Large intestine (tissue), 3 donors: Measurements from ENCODE around the gene NADSYN1. TPM values are rescaled to one million over a fixed set of nuclear protein-coding genes. Genes with fewer than 3 reads are reported as not detected.

Source experiments
- DNase-seq, 2 donors: peaks; one replicate each; pipeline versions ENCODE4 v3.0.0 to v3.0.0-alpha.2; 2013
- H3K27ac ChIP-seq: one replicate; pipeline ENCODE4 v1.5.1; 2013; ENCODE audit warnings: low read length
- H3K27me3 ChIP-seq: 2 replicates; pipeline ENCODE4 v1.6.1; 2013; ENCODE audit warnings: low read length; ENCODE audit not compliant: control insufficient read depth, insufficient read depth
- H3K36me3 ChIP-seq: 2 replicates; pipeline ENCODE4 v1.6.1; 2013; ENCODE audit warnings: low read length; ENCODE audit not compliant: control insufficient read depth, insufficient read depth
- H3K4me1 ChIP-seq: one replicate; pipeline ENCODE4 v1.6.1; 2013; ENCODE audit warnings: low read length; ENCODE audit not compliant: control insufficient read depth, insufficient read depth
- H3K4me3 ChIP-seq: one replicate; pipeline ENCODE4 v1.5.1; 2013; ENCODE audit warnings: low read length
- H3K9me3 ChIP-seq: one replicate; pipeline ENCODE4 v1.6.1; 2013; ENCODE audit warnings: mild to moderate bottlenecking, low read depth, low read length, moderate library complexity; ENCODE audit not compliant: control insufficient read depth
- WGBS: methylation state at CpG from one replicate; pipeline ENCODE4 v1.1.5; 2013; ENCODE audit warnings: low lambda C conversion rate; ENCODE audit not compliant: insufficient coverage; 5-methylcytosine and 5-hydroxymethylcytosine counted together
- polyA plus RNA-seq: library from polyadenylated mRNA; unstranded; fragments of 120-200 nt; gene quantifications from one replicate; pipeline ENCODE4 v1.2.1, GENCODE V29; 2013

NADSYN1 gene
- polyA plus RNA-seq, 1 donor: 85.4 TPM

- DNase-seq: no peak
- no CpG with 5 or more reads among the region's 13 CpGs for WGBS
- no peaks in the 10 kb centered on the region for H3K4me1 ChIP-seq
- H3K27ac ChIP-seq: no peak overlapping the region
- peaks cover 79% of the 10 kb centered on the region for H3K36me3 ChIP-seq
- H3K27me3 ChIP-seq: no peaks in the 10 kb centered on the region
- H3K4me3 ChIP-seq: no peak overlapping the region
- no peaks in the 10 kb centered on the region for H3K9me3 ChIP-seq
These were observed 46.1 kb downstream of the NADSYN1 start for GRCh38 chr11:71499125-71499524.

DNA sequence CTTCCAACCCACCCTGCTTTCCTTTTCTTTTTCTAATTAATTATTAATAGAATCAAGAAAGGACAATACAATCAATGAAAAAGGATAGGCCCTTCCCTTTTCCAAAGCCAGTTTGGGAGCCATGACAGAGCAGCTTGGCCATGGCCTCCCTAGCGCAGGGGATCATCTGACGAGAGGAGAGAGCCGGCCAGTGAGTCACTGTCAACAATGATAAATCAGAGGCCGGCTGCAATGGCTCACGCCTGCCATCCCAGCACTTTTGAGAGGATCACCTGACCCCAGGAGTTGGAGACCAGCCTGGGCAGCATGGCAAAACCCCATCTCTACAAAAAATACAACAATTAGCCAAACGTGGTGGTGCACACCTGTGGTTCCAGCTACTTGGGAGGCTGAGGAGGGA is 46.5 kb downstream of the NADSYN1 start:
- H3K9me3 ChIP-seq: no peaks in the 10 kb centered on the region
- H3K27ac ChIP-seq: no peak overlapping the region
- peaks cover 75% of the 10 kb centered on the region for H3K36me3 ChIP-seq
- DNase-seq: no peak
- no CpG with 5 or more reads among the region's 6 CpGs for WGBS
- no peaks in the 10 kb centered on the region for H3K27me3 ChIP-seq
- no peaks in the 10 kb centered on the region for H3K4me1 ChIP-seq
- H3K4me3 ChIP-seq: no peak overlapping the region

DNA sequence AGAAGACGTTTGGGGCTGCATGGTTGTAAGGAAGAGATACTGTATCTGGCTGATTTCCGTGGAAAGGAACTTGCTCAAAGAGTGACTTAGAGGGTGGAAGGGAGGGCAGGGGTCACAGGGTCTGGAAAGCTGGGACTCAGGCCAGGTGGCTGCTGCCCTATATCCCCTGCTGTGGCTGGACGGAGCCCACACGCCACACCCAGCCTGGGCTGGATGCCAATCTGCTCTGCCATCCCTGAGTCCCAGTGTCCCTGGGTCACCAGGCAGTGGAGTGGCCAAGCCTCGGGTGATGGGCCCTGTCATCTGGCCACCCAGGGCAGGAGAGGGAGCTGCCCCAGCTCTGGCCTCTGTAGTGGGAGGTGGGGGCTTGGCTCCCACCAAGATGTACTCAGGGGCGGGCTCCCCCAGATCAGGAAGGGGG is 47.6 kb downstream of the NADSYN1 start:
- 50% methylated on average over 2 of the region's 6 CpGs for WGBS

GRCh38 chr11:71501071-71501985 is 48.3 kb downstream of the NADSYN1 start:
- Histone ChIP-seq H3K27ac (no peak overlapping the region), H3K4me1 (no peaks in the 10 kb centered on the region), H3K27me3 (no peaks in the 10 kb centered on the region), H3K36me3 (peaks cover 66% of the 10 kb centered on the region), H3K4me3 (no peak overlapping the region), H3K9me3 (no peaks in the 10 kb centered on the region)
- no CpG with 5 or more reads among the region's 30 CpGs for WGBS
- no peak for DNase-seq

More for the DNA sequence above, 47.6 kb downstream of the NADSYN1 start:
- DNase-seq: no peak
- Histone ChIP-seq H3K4me1 (no peaks in the 10 kb centered on the region), H3K4me3 (no peak overlapping the region), H3K27me3 (no peaks in the 10 kb centered on the region), H3K36me3 (peaks cover 67% of the 10 kb centered on the region), H3K27ac (no peak overlapping the region), H3K9me3 (no peaks in the 10 kb centered on the region)

- no peak for DNase-seq
- no CpG with 5 or more reads among the region's 10 CpGs for WGBS
- H3K9me3 ChIP-seq: no peaks in the 10 kb centered on the region
- no peaks in the 10 kb centered on the region for H3K27me3 ChIP-seq
- no peak overlapping the region for H3K4me3 ChIP-seq
- no peaks in the 10 kb centered on the region for H3K4me1 ChIP-seq
- peaks cover 59% of the 10 kb centered on the region for H3K36me3 ChIP-seq
- H3K27ac ChIP-seq: no peak overlapping the region
These were observed 49.0 kb downstream of the NADSYN1 start for GRCh38 chr11:71502026-71502425.

DNA sequence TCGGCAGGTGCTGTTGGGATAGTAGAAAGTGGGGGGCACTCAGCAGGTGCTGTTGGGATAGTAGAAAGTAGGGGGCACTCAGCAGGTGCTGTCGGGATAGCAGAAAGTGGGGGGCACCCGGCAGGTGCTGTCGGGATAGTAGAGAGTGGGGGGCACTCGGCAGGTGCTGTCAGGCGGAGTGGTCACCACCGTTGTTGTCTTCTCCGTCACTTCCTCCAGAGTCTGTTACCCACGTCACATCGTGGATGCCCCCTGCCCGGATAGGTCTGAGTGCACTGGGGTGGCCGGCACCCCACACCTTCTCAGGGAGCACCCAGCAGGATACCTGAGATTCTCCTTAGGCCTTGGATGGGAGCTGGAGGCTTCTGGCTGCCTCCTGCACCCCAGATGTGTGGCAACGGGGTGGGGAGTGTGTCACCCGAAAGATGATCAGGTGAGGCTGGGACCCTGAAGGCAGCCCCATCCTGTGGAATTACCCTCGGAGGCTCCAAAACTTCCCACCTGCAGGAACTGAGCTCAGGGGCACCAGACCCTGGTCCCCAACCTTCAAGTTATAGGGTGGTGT is 50.0 kb downstream of the NADSYN1 start:
- DNase-seq: no peak
- no CpG with 5 or more reads among the region's 15 CpGs for WGBS
- H3K36me3 ChIP-seq: peaks cover 49% of the 10 kb centered on the region
- no peaks in the 10 kb centered on the region for H3K9me3 ChIP-seq
- H3K4me3 ChIP-seq: no peak overlapping the region
- H3K4me1 ChIP-seq: no peaks in the 10 kb centered on the region
- no peaks in the 10 kb centered on the region for H3K27me3 ChIP-seq
- no peak overlapping the region for H3K27ac ChIP-seq

GRCh38 chr11:71504531-71504930 is 51.5 kb downstream of the NADSYN1 start:
- H3K9me3 ChIP-seq: peaks cover under 1% of the 10 kb centered on the region
- H3K27me3 ChIP-seq: no peaks in the 10 kb centered on the region
- H3K4me1 ChIP-seq: no peaks in the 10 kb centered on the region
- no peak for DNase-seq
- H3K36me3 ChIP-seq: peaks cover 39% of the 10 kb centered on the region
- no peak overlapping the region for H3K4me3 ChIP-seq
- H3K27ac ChIP-seq: no peak overlapping the region
- WGBS: 100% methylated on average over 2 of the region's 10 CpGs

DNA sequence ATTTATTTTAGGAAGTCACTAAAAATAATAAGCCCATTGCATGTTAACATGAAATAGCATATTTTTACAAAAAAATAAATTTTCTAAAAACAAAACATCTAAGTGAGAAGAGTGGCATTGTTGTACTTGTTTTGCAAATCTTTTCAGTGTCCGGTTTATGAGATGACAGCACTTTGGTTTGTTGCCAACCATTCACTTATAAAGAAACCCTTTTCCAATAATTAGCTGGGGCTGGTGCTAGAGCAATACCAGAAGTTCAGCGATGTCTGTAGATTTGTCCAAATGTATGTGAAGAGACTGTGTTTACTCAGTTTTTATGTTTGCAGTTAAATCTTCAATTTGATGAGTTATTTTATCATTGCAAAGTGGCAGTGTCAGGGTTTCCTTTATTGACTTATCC is 52.0 kb downstream of the NADSYN1 start:
- H3K4me1 ChIP-seq: no peaks in the 10 kb centered on the region
- no peak overlapping the region for H3K27ac ChIP-seq
- WGBS: 75% methylated on average over 1 of the region's 2 CpGs
- H3K4me3 ChIP-seq: no peak overlapping the region
- H3K9me3 ChIP-seq: peaks cover 4% of the 10 kb centered on the region
- H3K27me3 ChIP-seq: no peaks in the 10 kb centered on the region
- peaks cover 34% of the 10 kb centered on the region for H3K36me3 ChIP-seq
- no peak for DNase-seq

DNA sequence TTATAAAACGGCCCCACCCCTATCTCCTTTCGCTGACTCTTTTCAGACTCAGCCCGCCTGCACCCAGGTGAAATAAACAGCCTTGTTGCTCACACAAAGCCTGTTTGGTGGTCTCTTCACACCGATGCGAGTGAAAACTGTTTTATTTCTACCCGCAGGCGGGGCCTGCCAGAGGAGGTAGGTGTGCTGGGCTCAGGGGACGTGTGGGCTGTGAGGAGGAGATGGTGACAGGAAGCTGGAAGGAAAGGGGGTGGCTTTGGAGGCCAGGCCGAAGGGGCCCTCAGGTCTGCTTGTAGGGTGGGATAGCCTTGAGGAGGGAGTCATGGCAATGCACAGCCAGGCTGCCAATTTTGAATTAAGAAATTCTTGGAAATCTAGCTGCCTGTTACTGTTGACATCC is 52.8 kb downstream of the NADSYN1 start:
- DNase-seq: no peak
- Histone ChIP-seq H3K4me1 (no peaks in the 10 kb centered on the region), H3K27me3 (no peaks in the 10 kb centered on the region), H3K4me3 (no peak overlapping the region), H3K36me3 (peaks cover 26% of the 10 kb centered on the region), H3K9me3 (peaks cover 4% of the 10 kb centered on the region), H3K27ac (no peak overlapping the region)
- WGBS: no CpG with 5 or more reads among the region's 9 CpGs

GRCh38 chr11:71507102-71507501 is 54.1 kb downstream of the NADSYN1 start:
- Histone ChIP-seq H3K9me3 (peaks cover 4% of the 10 kb centered on the region), H3K36me3 (peaks cover 13% of the 10 kb centered on the region), H3K4me3 (no peak overlapping the region), H3K4me1 (no peaks in the 10 kb centered on the region), H3K27me3 (no peaks in the 10 kb centered on the region), H3K27ac (no peak overlapping the region)
- 100% methylated on average over 1 of the region's 5 CpGs for WGBS
- DNase-seq: no peak
